HL-60 (cell line): ENCODE results near the gene CFAP58.

Experiments
- DNase-seq, 2 experiments: peaks; one replicate each; pipeline ENCODE4 v3.0.0-alpha.2; 2010 to 2020; ENCODE audit warnings: low read depth in 1 of 2, low spot score in 1 of 2
- H3K27ac ChIP-seq: fragments of 250-450 bp; sonication (Bioruptor Pico); replicated peaks from 2 replicates; pipeline ENCODE4 v1.5.1; 2020; ENCODE audit warnings: mild to moderate bottlenecking, moderate library complexity
- H3K27me3 ChIP-seq: fragments of 250-450 bp; sonication (Bioruptor Pico); 2 replicates; pipeline ENCODE4 v1.5.1; 2021; ENCODE audit warnings: mild to moderate bottlenecking, moderate library complexity; ENCODE audit not compliant: insufficient read depth, poor library complexity, severe bottlenecking
- H3K4me3 ChIP-seq: replicated peaks from 2 replicates; pipeline ENCODE4 v1.5.1; 2011; ENCODE audit warnings: mild to moderate bottlenecking, control low read depth, low read length; ENCODE audit not compliant: insufficient read depth
- GABPA ChIP-seq: IDR thresholded peaks from 2 replicates; pipeline ENCODE4 v1.6.1; 2012; ENCODE audit warnings: low read depth
- POLR2AphosphoS5 ChIP-seq: IDR thresholded peaks from 2 replicates; pipeline ENCODE4 v1.6.1; 2012; ENCODE audit warnings: low read depth
- SPI1 ChIP-seq: IDR thresholded peaks from 2 replicates; pipeline ENCODE4 v1.6.1; 2012; ENCODE audit warnings: low read depth, mild to moderate bottlenecking, borderline replicate concordance
- TF ChIP-seq, protein P1 (sequence below): IDR thresholded peaks from 2 replicates; pipeline ENCODE4 v1.6.1; 2012; ENCODE audit warnings: low read depth; ENCODE audit not compliant: insufficient replicate concordance
- TF ChIP-seq, protein P2 (sequence below): IDR thresholded peaks from one replicate; pipeline ENCODE4 v1.5.1; 2011; ENCODE audit warnings: low read length, control low read depth, inconsistent platforms; ENCODE audit not compliant: insufficient read depth

CFAP58 gene

GRCh38 chr10:104306897-104307296 lies 46.7 kb upstream of the CFAP58 start:
- no peak for DNase-seq
- Histone ChIP-seq H3K4me3 (no peak overlapping the region), H3K27me3 (no peaks in the 10 kb centered on the region), H3K27ac (no peak overlapping the region)
- TF ChIP-seq SPI1 (no peak), GABPA (no peak), POLR2AphosphoS5 (no peak)
- TF ChIP-seq, protein P1, sequence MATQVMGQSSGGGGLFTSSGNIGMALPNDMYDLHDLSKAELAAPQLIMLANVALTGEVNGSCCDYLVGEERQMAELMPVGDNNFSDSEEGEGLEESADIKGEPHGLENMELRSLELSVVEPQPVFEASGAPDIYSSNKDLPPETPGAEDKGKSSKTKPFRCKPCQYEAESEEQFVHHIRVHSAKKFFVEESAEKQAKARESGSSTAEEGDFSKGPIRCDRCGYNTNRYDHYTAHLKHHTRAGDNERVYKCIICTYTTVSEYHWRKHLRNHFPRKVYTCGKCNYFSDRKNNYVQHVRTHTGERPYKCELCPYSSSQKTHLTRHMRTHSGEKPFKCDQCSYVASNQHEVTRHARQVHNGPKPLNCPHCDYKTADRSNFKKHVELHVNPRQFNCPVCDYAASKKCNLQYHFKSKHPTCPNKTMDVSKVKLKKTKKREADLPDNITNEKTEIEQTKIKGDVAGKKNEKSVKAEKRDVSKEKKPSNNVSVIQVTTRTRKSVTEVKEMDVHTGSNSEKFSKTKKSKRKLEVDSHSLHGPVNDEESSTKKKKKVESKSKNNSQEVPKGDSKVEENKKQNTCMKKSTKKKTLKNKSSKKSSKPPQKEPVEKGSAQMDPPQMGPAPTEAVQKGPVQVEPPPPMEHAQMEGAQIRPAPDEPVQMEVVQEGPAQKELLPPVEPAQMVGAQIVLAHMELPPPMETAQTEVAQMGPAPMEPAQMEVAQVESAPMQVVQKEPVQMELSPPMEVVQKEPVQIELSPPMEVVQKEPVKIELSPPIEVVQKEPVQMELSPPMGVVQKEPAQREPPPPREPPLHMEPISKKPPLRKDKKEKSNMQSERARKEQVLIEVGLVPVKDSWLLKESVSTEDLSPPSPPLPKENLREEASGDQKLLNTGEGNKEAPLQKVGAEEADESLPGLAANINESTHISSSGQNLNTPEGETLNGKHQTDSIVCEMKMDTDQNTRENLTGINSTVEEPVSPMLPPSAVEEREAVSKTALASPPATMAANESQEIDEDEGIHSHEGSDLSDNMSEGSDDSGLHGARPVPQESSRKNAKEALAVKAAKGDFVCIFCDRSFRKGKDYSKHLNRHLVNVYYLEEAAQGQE = no peak
- TF ChIP-seq, protein P2, sequence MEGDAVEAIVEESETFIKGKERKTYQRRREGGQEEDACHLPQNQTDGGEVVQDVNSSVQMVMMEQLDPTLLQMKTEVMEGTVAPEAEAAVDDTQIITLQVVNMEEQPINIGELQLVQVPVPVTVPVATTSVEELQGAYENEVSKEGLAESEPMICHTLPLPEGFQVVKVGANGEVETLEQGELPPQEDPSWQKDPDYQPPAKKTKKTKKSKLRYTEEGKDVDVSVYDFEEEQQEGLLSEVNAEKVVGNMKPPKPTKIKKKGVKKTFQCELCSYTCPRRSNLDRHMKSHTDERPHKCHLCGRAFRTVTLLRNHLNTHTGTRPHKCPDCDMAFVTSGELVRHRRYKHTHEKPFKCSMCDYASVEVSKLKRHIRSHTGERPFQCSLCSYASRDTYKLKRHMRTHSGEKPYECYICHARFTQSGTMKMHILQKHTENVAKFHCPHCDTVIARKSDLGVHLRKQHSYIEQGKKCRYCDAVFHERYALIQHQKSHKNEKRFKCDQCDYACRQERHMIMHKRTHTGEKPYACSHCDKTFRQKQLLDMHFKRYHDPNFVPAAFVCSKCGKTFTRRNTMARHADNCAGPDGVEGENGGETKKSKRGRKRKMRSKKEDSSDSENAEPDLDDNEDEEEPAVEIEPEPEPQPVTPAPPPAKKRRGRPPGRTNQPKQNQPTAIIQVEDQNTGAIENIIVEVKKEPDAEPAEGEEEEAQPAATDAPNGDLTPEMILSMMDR = no peak

DNA sequence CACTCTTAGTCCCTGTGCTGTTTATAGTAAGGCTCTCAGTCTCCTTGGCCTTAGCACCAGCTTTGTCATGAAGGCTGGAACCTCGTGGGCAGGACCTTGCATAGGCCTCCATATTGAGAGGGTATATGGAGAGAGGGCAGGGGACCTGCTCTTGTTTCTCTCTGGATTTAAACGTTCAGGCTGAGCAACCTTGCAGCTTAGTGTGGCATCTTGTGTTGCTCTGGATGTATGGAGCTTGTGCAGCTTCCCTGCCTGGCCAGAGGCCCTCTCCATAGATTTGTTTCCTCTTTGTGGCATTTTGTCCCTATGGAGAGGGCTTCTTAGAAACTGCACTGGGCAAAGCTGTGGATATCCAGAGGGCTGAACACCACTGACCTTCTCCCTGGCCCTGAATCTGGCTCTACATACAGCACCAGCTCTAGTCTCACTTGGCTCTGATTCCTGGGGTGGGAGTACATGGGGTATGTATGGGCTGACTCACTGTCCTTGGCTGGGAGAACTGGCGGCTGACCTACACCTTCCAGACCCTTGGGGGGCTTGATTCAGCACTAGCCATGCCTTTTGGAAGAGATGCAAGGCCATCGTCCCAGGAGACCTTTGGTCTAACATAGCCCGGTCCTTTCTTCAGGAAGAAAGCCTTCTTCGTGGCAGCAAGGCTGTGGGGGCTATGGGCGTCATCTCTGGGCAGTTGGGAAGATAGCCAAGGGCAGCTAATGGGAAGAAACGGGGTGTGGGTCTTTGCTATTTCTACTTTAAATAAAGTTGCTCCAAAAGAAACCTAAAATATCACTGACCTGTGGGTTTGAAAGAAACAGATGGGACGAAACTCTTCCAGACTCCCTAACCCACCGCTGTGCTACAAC lies 45.8 kb upstream of the CFAP58 start:
- TF ChIP-seq POLR2AphosphoS5 (0 out of 2 replicates have a peak, but pooled peaks have one; percentile 27), SPI1 (no peak)
- H3K27me3 ChIP-seq = no peaks in the 10 kb centered on the region
- H3K4me3 ChIP-seq = no peak overlapping the region
- H3K27ac ChIP-seq = no peak overlapping the region
- DNase-seq = no peak

- TF ChIP-seq GABPA = no peak
- TF ChIP-seq, protein P1 = no peak
- no peak for TF ChIP-seq SPI1
- TF ChIP-seq, protein P2 = no peak
- no peak for TF ChIP-seq POLR2AphosphoS5
- Histone ChIP-seq H3K27ac (no peak overlapping the region), H3K4me3 (no peak overlapping the region), H3K27me3 (no peaks in the 10 kb centered on the region)
- no peak for DNase-seq
These were observed 45.2 kb upstream of the CFAP58 start for GRCh38 chr10:104308439-104308903.
